ENCODE measurements around the gene OTOG.

The OTOG gene

GRCh38 chr11:17519061-17519885, 27.8 kb upstream of the OTOG start:
- DNase-seq: no peak

GRCh38 chr11:17521106-17521900, 25.8 kb upstream of the OTOG start:
- no peak for DNase-seq

GRCh38 chr11:17522655-17523054, 24.4 kb upstream of the OTOG start:
- DNase-seq: no peak

GRCh38 chr11:17524221-17524620, 22.8 kb upstream of the OTOG start:
- no peak for DNase-seq

- no peak for DNase-seq
Measured at GRCh38 chr11:17525570-17525969, 21.5 kb upstream of the OTOG start.

- no peak for DNase-seq
Measured at GRCh38 chr11:17526326-17526725, 20.7 kb upstream of the OTOG start.

GRCh38 chr11:17526931-17527627, 20.0 kb upstream of the OTOG start:
- DNase-seq: no peak

- no peak for DNase-seq
Measured at GRCh38 chr11:17527628-17527995, 19.4 kb upstream of the OTOG start.

GRCh38 chr11:17528181-17528691, 18.8 kb upstream of the OTOG start:
- peak; percentile 41 for DNase-seq

- no peak for DNase-seq
Measured at GRCh38 chr11:17528906-17529843, 17.9 kb upstream of the OTOG start.

- DNase-seq: no peak
Measured at GRCh38 chr11:17529844-17530185, 17.2 kb upstream of the OTOG start.

GRCh38 chr11:17531071-17531600, 15.9 kb upstream of the OTOG start:
- no peak for DNase-seq

GRCh38 chr11:17531636-17532113, 15.4 kb upstream of the OTOG start:
- DNase-seq: no peak

GRCh38 chr11:17532784-17533183, 14.3 kb upstream of the OTOG start:
- DNase-seq: no peak

GRCh38 chr11:17533341-17533740, 13.7 kb upstream of the OTOG start:
- no peak for DNase-seq

- no peak for DNase-seq
Measured at GRCh38 chr11:17533778-17534415, 13.2 kb upstream of the OTOG start.

- no peak for DNase-seq
Measured at GRCh38 chr11:17535488-17535887, 11.6 kb upstream of the OTOG start.

GRCh38 chr11:17537261-17537660, 9.8 kb upstream of the OTOG start:
- no peak for DNase-seq

GRCh38 chr11:17538054-17538453, 9.0 kb upstream of the OTOG start:
- no peak for DNase-seq

GRCh38 chr11:17538731-17539130, 8.3 kb upstream of the OTOG start:
- DNase-seq: no peak

- no peak for DNase-seq
Measured at GRCh38 chr11:17540807-17541206, 6.3 kb upstream of the OTOG start.
